HL-60/S4 (cell line): Measurements from ENCODE around the gene HLA-DRB1.
"Not testable (repeated sequence)": the region's sequence is repeated elsewhere in the genome, so short reads cannot be mapped to it uniquely, and the experiment has no call there.

Experiments used
- in situ Hi-C: fragments of 300-500 bp; cut with MboI; formaldehyde crosslinking; loops from 2 replicates; pipeline ENCODE4 v1.14.3; 2022; ENCODE audit warnings: low sequenced_read_pairs

The HLA-DRB1 gene

DNA sequence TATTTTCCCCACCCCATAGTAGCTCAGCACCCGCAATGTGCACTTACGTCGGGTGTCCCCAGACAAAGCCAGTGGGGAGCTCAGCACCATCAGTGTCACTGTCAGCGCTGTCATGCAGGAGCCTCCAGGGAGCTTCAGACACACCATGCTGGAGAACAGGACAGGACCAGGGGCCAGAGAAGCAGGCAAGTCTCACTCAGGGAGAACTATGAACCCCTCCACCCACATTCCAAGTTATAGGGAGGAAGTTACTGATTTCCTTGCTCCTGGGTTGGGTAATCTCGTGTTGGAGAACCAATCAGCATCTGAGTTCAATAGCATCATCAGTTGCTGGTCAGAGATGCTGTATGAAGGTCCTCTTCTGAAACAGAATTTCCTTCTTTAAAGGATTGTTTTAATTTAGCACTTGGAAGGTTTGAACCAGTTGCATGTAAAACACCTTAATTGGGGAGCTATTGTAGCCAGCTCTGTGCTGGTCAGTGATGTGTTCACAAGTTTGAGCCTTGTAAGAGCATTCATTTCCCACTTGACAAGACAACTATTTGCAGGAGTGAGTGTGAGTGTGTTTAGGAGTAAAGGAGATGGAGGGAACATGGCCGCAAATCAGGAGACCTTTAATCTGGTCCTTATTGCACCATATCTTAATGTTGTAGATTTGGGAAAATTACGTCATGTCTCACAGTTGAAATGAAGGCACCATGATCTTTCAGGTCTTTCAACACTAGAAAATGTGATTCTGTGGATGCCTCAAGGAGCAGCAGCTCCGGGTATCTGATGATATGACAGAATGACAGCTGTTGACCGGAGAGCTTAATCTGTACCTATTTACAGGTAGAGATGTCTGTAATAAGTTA is at the start of gene HLA-DRB1:
HLA-DRB1 (minus strand) TSS at position 253 of the 854 bp plus-strand sequence; CDS start at position 147, 106 bp downstream.
- in situ Hi-C loops: no loop called here

DNA sequence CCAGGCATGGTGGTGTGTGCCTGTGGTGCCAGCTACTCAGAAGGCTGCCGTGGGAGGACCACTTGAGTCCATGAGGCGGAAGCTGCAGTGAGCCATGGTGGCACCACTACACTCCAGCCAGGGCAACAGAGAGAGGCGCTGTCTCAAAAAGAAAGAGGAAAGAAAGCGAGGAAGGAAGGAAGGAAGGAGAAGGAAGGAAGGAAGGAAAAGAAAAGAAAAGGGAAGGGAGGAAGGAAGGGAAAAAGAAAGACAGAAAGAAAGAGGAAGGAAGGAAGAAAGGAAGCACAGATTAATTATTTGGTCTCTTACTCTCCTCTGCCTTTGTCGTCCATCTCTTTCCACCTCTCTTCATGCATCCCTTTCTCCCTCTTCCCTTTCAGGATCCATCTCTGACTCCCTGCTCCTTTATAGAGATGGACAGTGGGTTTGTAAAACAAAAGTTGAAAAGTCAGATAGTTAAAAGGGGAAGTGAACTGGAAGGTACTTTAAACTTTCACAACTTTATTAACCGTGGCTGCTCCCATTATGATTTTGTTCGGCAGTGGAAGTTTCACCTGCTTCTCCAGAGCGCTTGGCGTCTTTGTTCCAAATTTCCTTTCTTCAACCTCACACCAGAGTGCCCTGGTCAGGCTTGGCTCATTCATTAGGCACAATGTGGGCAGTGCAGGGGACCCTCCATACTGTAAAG is 49.0 kb upstream of the HLA-DRB1 start:
- in situ Hi-C loops: no loop called here

DNA sequence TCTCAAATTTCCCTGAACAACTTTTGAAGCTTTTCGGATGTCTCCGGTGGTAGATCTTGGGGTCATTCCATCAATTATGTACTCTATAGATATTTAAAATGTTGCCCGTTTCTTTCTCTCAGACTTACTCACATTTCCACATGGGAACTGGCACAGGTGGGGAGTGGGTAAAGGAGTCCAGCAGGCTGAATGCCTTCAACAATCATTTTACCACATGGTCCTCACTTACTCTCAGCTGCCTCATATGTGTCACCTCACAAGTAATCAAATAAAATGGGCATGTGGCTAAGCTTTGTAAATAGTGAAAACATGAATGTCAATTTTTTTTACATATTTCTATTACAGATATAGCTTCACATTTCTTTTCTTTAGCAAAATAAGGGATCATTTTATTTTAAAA is 48.2 kb upstream of the HLA-DRB1 start:
- in situ Hi-C loops: no loop called here

DNA sequence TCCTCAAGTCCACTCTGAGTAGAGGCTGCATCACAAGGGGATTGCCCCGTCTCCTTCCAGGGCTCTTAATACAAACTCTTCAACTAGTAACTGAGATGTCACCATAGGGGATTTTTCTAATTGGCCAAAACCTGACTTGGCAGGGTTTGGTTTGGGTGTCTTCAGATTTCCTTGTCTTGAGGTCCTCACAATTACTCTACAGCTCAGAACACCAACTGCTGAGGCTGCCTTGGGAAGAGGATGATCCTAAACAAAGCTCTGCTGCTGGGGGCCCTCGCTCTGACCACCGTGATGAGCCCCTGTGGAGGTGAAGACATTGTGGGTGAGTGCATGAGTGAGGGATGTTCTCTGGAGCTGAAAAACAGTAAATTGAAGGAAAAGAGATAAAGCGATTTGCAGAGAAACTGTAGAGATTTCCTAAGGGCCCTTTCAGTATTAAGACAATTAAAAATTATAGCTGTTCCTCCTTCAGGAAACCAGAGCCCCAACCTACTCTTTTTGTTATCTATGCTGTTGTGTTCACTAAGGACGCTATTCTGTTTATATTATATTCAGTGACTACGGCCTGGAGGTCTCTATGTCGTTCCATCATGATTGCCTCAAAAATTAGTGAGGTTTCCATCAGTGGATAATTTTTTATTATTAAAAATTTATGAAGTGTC is 47.7 kb upstream of the HLA-DRB1 start, which contains the start of gene HLA-DQA1:
HLA-DQA1 (plus strand) TSS at position 188 of the 662 bp plus-strand sequence; CDS start at position 241, 53 bp downstream.
- in situ Hi-C loops: no loop called here

DNA sequence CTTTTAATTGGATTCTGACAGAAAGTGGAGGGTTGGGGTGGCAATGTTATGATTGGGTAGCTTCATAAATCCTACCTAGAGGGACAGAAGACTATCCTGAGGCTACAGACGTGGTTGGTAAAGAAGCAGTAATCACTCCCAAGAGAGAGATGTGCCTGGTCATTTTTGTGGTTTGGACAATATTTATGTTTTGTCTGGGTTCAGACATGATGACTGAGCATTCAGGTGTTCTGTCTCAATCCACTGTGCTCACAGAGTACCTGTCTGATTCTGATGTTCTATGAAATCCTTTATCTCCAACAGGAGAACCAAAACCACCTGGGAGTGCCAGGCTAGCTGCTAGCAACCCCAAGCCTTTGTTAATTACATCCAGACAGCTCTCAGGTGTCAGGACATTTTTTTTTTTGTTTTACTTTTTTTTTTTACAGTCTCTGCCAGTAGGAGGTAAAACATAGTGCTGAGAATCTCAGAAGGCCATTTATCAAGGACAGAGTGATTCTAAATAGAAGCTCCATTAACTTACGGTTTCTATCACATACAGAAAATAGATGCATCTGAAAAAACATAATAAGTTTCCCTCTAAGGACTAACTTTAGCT is 46.0 kb upstream of the HLA-DRB1 start:
- in situ Hi-C loops: no loop called here

- in situ Hi-C loops: not testable (repeated sequence)
These were observed 40.1 kb upstream of the HLA-DRB1 start for GRCh38 chr6:32629793-32630192.

GRCh38 chr6:32627831-32628230 is 38.2 kb upstream of the HLA-DRB1 start:
- in situ Hi-C loops: no loop called here

DNA sequence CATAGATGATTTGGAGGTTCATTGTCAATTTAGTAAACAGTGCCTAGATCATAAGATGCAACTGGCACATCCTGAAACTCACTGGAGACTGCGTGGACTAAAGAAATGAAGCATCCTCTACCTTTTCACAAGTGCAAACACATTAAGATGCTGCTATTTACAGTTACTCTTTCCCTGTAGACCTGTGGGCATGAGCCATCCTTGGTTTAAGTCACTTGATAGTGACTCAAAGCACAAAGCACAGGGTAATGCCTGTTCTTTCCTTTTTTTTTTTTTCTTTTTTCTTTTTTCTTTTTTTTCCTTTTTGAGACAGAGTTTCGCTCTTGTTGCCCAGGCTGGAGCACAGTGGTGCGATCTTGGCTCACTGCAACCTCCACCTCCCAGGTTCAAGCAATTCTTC is 37.6 kb upstream of the HLA-DRB1 start:
- in situ Hi-C loops: no loop called here

DNA sequence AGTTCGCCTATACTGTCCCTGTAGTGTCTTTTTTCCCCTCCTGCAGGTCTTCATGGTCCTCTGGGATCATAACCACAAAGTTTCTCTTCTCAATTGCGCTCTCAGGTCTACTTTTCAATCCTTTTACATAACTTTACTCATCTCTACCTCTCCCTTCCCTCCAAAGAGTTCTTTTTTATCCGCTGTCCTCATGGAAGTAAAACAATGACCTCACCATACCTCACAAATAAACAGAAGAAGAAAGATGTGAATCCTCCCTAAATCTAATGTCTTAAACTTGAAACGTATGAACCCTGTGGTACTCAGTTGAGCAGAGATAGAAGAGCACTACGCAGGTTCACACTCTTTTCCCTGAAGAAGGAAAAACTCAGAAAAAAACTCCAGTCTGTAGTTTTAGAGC is 35.5 kb upstream of the HLA-DRB1 start:
- in situ Hi-C loops: no loop called here

GRCh38 chr6:32624565-32624964 is 34.9 kb upstream of the HLA-DRB1 start:
- in situ Hi-C loops: no loop called here

DNA sequence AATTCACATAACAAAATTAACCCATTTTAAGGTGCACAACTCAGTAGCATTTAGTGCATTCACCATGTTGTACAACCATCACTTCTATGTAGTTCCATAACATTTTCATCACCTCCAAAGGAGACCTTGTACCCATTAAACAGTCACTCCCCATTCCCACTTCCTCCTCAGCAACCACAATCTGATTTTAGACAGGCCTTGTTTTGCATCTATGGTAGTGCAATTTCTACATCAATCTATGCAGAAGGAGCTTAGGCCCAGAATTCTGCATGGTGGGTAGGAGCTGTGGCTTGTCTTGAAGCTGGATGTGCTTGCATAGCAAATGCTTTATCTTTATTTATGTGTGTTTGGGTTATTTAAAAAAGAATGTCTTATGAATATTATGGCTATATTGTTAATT is 34.0 kb upstream of the HLA-DRB1 start:
- in situ Hi-C loops: no loop called here

- in situ Hi-C loops: no loop called here
These were observed 33.1 kb upstream of the HLA-DRB1 start for GRCh38 chr6:32622545-32623401.

DNA sequence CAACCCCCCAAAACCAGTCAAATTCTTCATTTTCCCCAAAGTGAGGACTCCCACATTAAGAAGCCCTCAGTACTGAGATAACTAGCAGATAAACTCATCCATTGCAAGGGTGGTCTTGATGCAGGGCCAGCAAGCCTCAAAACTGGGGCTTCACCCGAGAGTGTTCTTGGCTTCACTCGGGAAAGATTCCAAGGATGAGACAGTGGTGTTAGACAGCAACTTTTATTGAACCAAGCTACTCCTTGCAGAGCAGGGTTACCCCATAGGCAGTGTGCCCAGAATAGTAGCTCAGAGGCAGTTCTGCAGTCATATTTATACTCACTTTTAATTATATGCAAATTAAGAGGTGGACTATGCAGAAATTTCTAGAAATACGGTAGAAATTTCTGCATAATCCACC is 31.7 kb upstream of the HLA-DRB1 start:
- in situ Hi-C loops: no loop called here

GRCh38 chr6:32617751-32618150 is 28.1 kb upstream of the HLA-DRB1 start:
- in situ Hi-C loops: no loop called here

DNA sequence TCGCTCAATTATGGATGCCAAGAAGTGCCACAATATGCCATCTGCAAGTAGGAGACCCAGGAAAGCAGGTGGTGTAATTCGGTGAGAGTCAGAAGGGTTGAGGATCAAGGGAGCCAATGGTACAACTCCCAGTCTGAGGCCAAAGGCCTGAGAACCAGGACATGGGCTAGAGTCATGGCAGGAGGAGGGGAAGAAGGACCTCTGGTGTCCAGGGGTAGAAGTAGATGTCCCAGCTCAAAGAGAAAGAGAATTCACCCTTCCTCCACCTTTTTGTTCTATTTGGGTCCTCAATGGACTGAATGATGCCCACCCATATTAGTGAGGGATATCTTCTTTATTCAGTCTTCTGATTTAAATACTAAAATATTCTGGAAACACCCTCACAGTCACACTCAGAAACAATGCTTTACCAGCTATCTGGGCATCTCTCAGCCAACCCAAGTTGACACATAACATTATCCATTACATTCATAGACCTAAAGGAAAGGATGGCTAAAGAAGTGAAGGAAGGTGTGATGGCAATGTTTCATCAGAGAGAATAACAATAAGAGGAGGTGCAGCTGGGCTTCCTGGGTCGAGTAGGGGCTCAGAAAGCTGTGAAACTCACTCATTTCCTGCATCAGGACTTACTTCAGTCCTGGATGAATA is 26.4 kb upstream of the HLA-DRB1 start:
- in situ Hi-C loops: no loop called here

DNA sequence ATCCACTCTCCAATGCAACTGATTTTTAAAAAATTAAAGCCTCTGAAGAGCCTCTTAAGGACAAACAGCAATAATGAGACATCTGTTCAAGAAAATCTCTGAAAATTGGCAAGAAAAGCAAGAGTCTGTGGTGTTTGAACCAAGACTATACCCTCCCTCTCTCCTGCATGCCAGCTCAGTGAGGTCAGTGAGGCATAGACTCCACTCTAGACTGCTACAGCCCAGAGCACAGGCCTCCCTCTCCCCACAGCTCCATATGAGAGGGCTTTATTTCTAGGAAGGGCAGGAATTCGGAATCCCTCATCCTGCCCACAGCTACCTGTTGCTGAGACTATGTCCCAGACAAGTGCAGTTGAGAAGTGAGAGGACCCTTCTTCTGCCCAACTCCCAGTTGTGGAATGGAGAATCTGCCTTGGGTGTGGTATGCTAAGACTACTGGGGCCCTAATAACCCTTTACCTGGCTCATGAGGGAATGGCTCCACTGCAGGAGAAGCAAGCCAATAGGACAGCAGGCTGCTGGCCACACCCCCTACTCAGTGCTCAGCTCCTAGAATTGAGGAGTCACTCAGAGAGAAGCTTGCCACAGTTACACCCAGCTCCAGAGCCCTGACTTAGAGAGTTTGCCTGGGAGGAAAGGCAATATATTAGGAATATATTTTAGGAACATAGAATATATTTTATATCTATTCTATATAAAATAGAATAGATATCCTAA is 24.9 kb upstream of the HLA-DRB1 start:
- in situ Hi-C loops: no loop called here

DNA sequence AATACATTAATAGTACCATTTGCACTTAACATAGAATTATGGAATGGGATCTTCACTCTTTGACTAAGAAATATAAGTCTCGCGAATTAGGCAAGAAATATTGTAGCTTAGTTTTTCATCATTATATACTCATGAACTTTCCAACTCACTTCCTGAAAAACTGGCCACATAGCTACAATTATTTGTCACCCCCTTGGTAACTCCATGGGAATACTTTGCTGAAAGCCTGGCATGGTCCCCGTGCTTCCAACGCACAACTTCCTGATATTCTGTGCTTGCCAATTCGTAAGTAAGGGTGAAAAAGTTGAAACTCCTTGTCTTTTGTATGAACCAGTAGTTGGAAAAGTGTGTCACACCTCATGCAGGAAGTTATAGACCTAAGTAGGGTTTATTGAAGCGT is 23.8 kb upstream of the HLA-DRB1 start:
- in situ Hi-C loops: no loop called here

DNA sequence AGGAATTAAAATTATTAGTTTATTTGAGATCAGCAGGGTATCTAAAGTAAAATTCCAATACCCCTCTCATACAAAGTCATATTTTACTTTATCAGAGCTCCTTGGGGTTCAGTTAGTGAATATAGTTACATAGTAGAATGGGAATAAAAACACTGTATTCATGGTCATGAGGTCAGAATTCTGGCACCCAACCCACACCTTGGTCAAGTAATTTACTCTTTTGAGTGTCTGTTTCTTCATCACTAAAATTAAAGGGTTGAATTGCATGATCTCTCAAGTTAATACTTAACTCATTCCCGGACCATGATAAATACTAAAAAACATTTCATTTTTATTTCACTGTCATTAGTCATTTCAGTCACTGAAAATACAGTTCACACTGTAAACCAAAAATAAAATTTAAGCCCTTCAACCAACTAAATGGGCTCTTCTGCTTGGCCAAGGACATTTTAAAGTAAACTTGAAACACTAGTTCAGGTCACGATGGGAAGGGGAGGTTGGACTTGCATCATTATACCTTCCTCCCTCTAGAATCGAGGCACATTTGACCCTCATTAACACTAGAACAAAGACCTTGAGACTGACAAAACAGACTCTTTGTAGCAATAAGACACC is 21.1 kb upstream of the HLA-DRB1 start:
- in situ Hi-C loops: no loop called here
